ENCODE measurements around the gene RINL.
A peak's percentile ranks its signal among the peaks of the same experiment; 100 is the strongest.
"Not testable (repeated sequence)": the region's sequence is repeated elsewhere in the genome, so short reads cannot be mapped to it uniquely, and the experiment has no call there.

The RINL gene

DNA sequence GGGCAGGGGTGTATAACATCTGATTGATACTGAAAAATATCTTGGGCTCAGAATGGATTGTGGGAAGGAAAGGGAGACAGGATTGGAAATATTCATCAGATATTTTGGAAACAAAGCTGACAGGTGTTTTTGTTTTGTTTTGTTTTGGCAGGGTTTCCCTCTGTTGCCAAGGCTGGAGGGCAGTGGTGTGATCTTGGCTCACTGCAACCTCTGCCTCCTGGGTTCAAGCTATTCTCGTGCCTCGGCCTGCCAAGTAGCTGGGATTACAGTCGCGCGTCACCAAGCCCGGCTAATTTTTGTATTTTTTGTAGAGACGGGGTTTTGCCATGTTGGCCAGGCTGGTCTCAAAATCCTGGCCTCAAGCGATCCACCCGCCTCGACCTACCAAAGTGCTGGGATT is 4.7 kb downstream of the RINL start:
- not testable (repeated sequence) for DNase-seq

DNA sequence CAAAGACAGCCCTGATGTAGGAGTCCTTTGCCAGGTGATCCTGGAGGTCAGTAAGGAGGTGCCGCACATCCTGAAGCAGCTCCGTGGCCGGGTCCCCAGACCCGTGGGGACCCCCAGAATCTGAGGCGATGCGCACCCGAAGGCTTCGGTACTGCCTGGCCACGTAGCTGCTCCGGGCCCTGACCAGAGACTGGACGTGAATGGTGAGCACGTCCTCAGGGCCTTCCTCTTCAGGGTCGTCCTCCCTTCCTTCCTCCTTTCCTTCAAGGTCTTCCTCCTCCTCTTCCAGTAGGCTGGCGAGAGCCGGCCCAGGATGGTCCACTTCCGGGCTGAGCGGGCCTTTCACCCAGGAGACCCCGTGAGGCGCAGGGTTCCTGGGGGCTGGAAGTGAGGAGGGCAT is 7.5 kb downstream of the RINL start:
- no peak for DNase-seq

DNA sequence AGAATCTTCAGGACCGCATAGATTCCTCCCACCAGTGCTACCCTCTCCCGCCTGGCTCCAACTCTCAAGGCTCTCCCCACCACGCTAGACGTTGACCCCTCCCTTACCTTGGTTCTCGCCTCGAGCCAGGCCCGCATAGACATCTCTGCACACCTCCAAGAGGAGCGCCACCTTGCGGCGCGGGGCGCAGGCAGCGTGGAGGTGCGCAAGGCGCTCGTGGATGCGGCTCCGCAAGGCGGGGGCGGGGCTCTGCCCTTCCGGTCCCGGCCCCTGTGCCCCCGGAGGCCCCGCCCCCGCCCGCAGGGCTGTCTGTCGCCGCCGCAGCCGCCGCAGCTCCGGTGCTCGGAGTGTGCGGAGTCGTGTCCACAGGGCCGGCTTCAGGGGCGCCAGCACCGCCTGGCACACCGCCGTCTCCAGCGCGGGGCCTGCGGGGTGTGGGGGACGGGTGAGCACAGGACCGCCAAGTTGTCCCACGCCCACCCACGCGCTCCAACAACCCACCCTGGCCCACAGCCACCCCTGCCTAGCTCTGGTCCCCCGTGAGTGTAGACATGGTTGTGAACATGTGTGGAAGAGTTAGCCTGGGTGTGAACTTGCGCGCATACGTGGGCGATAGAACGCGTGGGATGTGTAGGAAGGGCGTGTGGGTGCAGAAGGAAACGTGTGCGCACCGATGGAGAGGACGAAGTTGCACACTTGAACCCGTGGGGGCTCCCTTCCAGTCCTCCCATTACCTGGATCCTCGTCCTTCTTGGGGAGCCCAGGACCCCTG is 8.1 kb downstream of the RINL start:
- DNase-seq, result no peak

DNA sequence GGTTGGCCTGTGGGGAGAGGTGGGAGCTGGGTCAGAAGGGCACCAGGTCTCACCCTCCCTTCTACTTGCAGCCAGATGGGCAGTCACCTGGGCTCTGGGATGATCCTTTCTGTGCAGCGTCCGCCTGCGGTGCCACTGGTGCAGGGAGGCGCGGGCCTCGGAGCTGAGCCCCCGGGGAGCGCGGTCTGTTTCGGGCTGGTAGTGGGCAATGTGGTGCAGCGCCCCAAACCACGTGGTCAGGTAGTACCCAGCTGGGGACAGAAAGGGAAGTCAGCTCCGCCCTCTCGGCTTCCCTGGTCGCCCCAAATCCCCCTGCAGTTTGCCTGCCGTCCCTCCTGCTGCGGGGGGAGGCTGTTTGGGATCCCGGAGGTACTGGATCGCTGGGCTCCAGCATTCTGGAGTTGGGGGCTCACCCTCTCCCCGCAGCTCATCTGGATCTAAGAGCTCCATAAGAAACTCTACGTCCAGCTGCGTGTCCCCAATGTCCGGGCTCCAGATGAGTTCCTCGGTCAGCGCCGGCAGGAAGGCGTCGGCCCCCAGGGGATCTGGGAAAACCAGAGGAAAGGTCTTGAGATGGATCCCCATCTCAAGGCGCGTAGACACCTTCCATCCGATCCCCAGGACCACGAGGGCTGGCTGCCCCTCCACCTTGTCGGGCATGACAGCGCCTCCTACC is 8.8 kb downstream of the RINL start:
- no peak for DNase-seq

DNA sequence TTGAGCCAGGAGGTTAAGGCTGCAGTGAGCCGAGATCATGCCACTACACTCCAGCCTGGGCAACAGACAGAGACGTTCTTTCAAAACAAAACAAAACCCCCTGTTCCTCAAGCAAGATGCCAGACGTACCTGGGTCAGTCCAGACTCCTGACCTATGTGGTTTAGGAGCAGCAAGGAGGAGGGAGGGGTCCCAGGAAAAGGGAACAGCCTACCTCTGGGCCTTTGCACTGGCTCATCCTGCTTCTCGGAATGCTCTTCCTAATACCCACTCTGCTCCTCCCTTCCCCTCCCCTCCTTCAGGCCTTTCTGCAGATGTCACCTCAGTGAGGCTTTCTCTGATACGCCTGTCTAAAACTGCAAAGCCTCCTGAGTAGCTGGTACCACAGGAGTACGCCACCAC is 9.5 kb downstream of the RINL start:
- DNase-seq, result no peak

DNA sequence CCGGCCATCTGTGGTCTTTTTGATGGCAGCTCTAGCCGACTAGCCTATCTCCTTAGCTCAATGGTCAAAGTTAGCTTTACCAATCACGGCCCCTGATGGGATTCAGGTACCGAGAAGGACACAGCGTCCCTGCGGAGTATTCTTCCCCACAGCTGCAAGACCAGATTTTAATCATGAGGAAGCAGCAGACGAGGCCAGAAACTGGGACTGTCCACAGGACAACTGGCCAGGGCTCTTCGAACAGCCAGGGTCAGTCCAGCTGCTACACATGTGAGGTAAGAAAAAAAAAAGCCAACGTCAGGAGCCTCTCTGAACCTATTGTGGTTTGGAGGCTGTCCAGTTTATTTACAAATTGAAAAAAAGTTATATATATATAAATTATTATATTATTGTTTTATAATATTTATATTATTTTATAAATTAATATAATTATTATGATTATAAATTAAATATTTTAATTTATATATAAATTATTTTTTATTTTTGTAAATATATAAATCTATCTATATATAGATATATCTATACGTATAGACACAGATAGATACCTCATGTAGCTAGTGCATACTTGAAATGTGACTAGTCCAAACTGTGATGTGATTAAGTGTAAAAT is 10.8 kb downstream of the RINL start:
- DNase-seq, result no peak

DNA sequence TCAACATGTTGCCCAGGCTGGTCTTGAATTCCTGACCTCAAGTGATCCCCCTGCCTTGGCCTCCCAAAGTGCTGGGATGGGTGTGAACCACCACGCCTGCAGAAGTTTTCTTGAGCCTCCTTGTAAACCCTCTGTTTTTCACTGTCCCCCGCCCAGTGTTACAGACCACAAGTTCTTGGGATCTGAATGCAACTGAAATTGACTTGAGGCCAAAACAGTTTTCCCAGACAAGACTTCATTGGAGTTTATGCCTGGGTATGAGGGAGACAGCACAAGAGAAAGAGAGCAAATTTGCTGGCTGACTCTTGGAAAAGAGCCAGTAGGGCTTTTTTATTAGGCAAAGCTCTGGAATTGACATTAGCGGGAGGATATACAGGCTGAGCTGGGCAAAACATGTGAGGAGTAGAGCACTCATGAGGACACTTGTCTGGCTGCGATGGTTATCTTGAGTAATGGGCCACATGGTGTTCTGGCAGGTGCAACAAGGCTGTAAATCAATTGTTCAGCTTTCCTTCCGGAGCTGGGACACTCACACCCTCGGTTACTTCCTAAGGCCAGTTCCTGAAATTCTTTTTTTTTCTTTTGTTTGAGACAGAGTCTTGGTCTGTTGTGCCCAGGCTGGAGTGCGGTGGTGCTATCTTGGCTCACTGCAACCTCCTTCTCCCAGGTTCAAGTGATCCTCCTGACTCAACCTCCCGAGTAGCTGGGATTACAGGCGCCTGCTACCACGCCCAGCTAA is 15.6 kb downstream of the RINL start:
- DNase-seq, result peak; percentile 44

DNA sequence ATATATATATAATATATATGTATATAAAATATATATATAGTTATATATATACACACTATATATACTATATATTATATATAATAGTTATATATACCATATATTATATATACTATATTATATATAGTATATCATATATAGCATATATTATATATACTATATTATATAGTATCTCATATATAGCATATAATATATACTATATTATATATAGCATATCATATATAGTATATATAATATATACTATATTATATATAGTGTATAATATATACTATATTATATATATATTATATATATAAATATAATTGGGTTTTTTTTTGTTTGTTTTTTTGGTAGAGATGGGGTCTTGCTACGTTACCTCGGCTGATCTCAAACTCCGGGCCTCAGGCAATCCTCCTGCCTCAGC is 16.7 kb downstream of the RINL start:
- no peak for DNase-seq

DNA sequence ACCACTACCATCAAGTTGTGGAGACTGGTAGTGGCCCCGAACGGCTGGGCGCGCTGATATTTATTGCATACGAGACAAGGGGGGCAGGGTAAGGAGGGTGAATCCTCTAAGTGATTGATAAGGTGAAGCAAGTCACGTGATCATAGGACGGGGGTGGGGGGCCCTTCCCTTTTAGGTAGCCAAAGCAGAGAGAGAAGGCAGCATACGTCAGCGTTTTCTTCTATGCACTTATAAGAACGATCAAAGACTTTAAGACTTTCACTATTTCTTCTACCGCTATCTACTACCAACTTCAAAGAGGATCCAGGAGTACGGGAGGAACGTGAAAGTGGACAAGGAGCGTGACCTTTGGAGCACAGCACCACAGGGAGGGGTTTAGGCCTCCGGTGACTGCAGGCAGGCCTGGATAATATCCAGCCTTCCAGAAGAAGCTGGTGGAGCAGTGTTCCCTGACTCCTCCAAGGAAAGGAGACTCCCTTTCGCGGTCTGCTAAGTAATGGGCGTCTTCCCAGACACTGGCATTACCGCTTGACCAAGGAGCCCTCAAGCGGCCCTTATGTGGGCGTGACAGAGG is 18.4 kb downstream of the RINL start:
- DNase-seq, result not testable (repeated sequence)

DNA sequence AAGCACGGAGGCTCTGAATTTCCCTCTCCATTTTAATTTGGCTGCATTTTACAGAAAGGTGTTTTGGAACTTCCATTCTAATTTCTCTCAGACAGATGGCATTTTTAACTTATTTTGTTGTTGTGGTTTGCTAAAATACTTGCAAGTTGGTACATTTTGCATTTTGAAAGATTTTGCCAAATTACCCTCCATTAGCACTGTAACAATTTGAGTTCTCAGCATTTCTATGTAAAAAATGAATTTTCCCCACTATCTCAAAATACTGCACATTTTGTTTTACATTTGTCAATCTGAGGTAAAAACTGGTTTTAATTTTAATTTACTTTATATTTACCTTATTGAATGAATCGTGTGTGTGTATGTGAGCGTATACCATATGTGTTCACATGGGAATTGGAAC is 21.3 kb downstream of the RINL start:
- DNase-seq, result no peak

DNA sequence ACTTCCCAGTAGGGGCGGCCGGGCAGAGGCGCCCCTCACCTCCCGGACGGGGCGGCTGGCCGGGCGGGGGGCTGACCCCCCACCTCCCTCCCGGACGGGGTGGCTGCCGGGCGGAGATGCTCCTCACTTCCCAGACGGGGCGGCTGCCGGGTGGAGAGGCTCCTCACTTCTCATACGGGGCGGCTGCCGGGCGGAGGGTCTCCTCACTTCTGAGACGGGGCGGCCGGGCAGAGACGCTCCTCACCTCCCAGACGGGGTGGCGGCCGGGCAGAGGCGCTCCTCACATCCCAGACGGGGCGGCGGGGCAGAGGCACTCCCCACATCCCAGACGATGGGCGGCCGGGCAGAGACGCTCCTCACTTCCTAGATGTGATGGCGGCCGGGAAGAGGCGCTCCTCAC is 22.3 kb downstream of the RINL start:
- DNase-seq, result not testable (repeated sequence)

DNA sequence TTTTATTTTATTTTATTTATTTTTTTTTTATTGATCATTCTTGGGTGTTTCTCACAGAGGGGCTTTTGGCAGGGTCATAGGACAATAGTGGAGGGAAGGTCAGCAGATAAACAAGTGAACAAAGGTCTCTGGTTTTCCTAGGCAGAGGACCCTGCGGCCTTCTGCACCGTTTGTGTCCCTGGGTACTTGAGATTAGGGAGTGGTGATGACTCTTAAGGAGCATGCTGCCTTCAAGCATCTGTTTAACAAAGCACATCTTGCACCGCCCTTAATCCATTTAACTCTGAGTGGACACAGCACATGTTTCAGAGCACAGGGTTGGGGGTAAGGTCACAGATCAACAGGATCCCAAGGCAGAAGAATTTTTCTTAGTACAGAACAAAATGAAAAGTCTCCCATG is 23.1 kb downstream of the RINL start:
- not testable (repeated sequence) for DNase-seq

DNA sequence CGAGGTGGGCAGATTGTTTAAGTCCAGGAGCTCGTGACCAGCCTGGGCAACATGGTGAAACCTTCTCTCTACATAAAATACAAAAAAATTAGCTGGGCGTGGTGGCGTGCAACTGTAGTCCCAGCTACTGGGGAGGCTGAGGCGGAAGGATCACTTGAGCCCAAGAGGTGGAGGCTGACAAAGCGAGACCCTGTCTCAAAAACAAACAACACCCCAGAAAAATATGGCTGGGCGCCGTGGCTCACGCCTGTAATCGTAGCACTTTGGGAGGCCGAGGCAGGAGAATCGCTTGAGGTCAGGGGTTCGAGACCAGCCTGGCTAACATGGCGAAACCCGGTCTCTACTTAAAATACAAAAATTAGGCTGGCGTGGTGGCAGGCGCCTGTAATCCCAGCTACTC is 24.9 kb downstream of the RINL start:
- no peak for DNase-seq

DNA sequence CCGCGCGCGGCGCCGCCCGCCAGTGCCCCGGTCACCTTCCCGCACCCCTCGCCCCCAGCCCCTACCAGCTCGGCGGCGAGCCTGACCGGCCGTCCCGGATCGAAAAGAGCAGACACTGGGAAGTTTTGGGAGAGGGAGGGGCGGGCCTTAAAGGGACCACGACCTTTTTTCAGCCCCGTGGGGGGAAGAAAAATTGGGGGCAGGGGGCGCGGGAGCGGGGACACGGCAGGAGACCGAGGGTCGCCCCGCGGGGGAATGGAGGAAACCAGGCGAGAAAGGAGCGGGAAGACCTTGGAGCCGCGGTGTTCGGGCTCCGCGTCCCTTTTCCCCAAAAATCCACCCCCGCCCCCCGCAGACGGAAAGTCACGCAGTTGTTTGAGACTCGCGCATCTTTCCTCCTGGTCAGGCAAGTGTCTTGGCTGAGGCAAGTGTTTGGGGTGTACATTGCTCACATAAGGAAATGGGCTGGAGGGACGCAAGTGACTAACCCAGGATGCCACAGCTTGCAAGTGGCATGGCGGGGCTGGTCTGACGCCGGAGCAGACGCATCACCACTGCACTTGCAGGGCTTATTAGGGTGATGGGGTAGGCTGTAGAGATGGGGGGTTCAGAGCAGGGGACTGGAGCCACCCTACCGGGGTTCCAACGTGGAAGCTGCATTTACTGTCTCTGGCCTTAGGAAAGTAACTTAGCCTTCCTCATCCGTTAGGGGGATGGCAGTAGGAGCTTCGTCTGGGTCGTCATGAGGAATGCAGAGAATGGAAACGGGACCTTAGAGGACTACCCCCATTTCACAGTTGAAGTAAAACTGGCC is 25.6 kb downstream of the RINL start:
- no peak for DNase-seq

DNA sequence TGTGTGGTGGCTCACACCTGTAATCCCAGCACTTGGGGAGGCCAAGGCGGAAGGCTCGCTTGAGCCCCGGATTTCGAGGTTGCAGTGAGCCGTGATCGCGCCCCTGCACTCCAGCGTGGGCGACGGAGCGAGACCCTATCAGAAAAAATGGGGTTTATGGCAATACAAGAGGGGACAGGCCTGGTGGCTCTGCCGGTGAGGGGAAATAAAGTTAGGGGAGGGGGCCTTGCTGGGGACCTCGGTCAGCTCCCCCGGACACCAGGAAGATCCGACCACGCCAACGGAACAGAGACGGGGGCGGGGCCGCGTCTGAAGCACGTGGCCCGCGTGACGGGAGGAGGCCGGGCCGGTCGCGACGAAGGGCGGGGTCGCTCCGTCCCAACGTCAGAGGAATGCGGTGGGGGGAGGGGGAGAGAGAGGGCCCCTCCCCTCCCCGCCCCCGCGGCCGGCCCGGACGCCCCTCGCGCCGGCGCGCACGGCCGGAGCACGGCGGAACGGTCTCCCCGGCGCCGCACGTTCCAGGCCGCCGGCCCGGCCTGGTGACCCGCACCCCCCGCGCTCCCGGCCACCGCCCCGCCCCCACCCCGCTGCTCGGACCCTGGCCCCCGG is 26.3 kb downstream of the RINL start:
- DNase-seq, result peak; percentile 56

DNA sequence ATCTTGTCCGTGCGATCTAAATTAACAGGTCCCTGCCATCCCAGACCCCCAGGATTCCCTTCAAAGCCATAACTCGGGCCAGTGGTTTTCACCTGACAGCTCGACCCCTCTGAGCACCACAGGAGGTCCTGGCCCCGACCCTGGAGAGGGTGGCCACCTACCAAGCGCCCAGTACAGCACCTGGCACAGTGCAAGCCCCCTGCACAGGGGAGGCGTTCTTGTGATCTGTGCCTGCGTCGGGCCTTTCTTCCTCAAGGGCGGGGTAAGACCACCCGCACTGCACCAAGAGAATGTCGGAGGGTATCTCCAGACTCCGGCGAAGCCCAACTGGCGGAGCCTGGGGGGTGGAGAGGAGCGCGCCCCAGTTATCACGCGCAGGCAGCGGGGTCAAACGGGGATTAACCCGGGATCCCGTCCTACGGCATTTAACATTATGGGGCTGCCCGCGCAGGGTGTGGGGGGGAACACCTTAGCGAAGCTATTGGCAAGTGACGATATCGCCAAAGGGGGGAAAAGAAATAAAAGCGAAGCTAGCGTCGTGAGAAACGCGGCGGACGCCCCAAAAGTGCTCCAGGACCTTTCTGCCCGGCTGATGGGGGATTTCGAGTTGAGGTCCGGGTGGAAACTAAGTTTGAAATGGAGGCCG is 27.0 kb downstream of the RINL start:
- DNase-seq, result no peak

DNA sequence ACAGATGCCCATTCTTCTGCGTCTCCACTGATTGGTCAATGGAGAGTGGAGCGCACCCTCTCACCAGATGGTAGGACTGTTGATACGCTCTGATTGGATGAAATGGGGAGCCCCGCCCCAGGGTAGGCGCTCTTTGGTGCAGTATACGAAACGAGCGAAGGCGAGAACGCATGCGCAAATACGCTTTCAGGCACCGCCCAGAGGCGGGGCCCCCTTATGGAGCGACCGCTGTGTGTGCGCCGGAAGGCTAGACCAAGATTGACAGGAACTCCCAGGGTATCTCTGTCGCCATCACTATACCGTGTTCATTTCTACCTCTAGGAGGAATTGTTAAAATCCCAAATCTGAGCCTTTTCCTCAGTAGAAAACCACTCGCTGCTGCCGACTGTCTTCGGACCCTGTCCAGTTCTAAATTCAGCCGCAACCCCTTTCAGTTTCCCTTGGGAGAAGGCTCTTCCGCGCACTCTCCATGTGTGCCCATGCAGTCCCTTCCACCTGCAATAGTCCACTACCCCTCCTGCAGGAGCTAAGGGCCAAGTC is 27.6 kb downstream of the RINL start:
- no peak for DNase-seq

DNA sequence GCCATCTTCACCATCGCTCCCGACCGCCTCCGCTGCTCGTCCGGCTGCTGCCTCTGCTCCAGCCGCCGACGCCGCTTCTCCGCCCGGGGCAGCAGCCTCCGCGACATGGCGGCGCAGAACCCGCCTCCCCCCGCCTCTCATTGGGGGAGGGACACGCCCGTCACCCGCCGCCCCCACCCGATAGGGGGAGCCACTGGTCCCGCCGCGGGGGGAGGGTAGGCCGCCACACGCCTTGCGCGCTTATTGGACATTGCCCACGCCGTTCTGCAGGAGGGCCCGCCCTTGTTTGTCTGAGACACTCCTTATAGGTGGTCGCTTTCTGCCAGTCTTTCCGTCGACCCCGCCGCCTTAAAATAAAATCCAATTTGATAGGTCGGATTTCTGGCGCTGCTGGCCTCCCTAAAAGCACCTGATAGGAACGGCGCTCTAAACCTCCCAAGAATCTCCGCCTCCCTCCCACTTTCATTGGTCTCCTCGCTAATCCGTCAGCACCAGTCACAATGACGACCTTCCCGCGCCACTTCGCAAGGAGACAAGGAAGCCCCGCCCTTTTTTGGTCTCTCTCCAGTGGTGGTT is 28.1 kb downstream of the RINL start, which contains the start of gene HNRNPL:
Gene HNRNPL (minus strand): TSS at position 127 of the 576 bp plus-strand sequence. CDS start 20 bp downstream, at position 107.
- DNase-seq, result peak; percentile 99

DNA sequence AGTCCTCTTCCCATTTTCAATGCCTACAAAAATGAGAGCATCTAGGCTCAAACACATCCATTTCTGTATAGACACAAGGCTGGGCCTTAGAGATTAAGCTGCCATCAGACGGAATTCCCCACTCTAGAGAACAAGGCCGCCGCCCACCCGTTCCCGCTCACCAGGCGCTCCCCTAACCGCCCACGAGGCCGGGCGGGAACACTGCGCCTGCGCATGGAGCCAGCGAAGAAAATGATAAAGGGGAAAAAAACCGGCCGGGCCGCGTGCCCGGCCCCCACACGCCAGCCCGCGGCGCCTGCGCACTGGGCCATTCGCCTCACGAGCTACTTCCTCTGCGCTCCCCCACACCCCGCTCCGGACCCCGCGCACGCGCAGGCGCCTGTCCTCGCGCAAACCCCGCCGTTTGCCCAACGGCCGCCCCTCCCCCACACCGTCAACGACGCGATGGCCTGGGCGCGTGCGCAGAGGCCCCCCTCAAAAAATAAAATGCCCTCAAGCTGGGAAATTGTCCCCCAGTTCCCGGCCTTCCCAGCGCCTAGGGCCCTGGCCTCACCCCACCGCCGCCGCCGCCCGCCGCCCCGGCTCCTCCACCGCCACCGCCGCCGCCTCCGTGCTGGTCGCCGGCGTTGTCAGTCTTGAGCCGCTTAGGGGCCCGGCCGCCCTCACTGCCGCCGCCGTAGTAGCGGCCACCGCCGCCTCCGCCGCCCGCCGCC is 28.8 kb downstream of the RINL start:
- peak; percentile 86 for DNase-seq

Measured in NCI-H2107 (cell line).